HEK293 (cell line): ENCODE results near the gene KIF18B.

Source experiments
- CTCF ChIA-PET: fragments of 350-600 bp; formaldehyde crosslinking; extraction: SDS; loops from one replicate; lab custom pipeline; 2021; ENCODE audit warnings: antibody characterized with exemption; lab: Yijun Ruan, JAX
- POLR2A ChIA-PET: fragments of 300-600 bp; formaldehyde crosslinking; extraction: SDS; loops from one replicate; lab custom pipeline; 2020; ENCODE audit warnings: antibody characterized with exemption, inconsistent platforms; lab: Yijun Ruan, JAX
- H3K27ac ChIP-seq: fragments of 200-500 bp; sonication (Bioruptor generic); 2 replicates; pipeline ENCODE4 v1.5.1; 2014; ENCODE audit warnings: low read depth, low read length, control low read depth, inconsistent platforms; ENCODE audit errors: extremely low read depth
- H3K36me3 ChIP-seq, 2 experiments: fragments of 200-500 bp in 1 of 2; sonication (Bioruptor generic) in 1 of 2; 1 replicate in 1 of 2; 2 replicates in 1 of 2; pipeline ENCODE4 v1.5.1; 2014 to 2017; ENCODE audit warnings: inconsistent platforms in 2 of 2, low read length in 2 of 2; ENCODE audit not compliant: control insufficient read depth in 2 of 2, insufficient read depth in 1 of 2
- H3K4me1 ChIP-seq: fragments of 200-500 bp; sonication (Bioruptor generic); 2 replicates; pipeline ENCODE4 v1.5.1; 2014; ENCODE audit warnings: mild to moderate bottlenecking, low read length, inconsistent platforms; ENCODE audit not compliant: control insufficient read depth, insufficient read depth
- H3K4me3 ChIP-seq: 2 replicates; pipeline ENCODE4 v1.5.1; 2011; ENCODE audit warnings: low read depth, mild to moderate bottlenecking, control low read depth, low read length, moderate library complexity
- H3K9me3 ChIP-seq: fragments of 200-500 bp; sonication (Bioruptor generic); 2 replicates; pipeline ENCODE4 v1.5.1; 2014; ENCODE audit warnings: low read depth, low read length, inconsistent platforms; ENCODE audit not compliant: control insufficient read depth, insufficient read depth
- KLF16 ChIP-seq: fragments of 450-650 bp; formaldehyde crosslinking; IDR thresholded peaks from 2 replicates; pipeline ENCODE4 v1.5.1; 2017; ENCODE audit warnings: missing biosample characterization, missing genetic modification characterization
- KLF8 ChIP-seq: fragments of 450-650 bp; formaldehyde crosslinking; IDR thresholded peaks from 2 replicates; pipeline ENCODE4 v1.5.1; 2016; ENCODE audit warnings: missing biosample characterization, missing genetic modification characterization
- OVOL3 ChIP-seq: fragments of 450-650 bp; formaldehyde crosslinking; IDR thresholded peaks from 2 replicates; pipeline ENCODE4 v1.5.1; 2016; ENCODE audit warnings: missing biosample characterization, missing genetic modification characterization
- PATZ1 ChIP-seq: fragments of 450-650 bp; formaldehyde crosslinking; IDR thresholded peaks from 2 replicates; pipeline ENCODE4 v1.5.1; 2016; ENCODE audit warnings: missing biosample characterization, missing genetic modification characterization
- PBX3 ChIP-seq: sonication (generic); formaldehyde crosslinking; IDR thresholded peaks from 2 replicates; pipeline ENCODE4 v1.8.1; 2022; ENCODE audit warnings: mild to moderate bottlenecking, moderate library complexity, missing genetic modification reagents
- SCRT2 ChIP-seq: fragments of 450-650 bp; formaldehyde crosslinking; IDR thresholded peaks from 2 replicates; pipeline ENCODE4 v1.5.1; 2016; ENCODE audit warnings: missing biosample characterization, missing genetic modification characterization
- TRIM28 ChIP-seq: IDR thresholded peaks from 2 replicates; pipeline ENCODE4 v1.6.1; 2011; ENCODE audit warnings: low read length, control low read depth, borderline replicate concordance
- YY2 ChIP-seq: fragments of 450-650 bp; formaldehyde crosslinking; IDR thresholded peaks from 2 replicates; pipeline ENCODE4 v1.5.1; 2016; ENCODE audit warnings: missing biosample characterization, missing genetic modification characterization
- ZFP69B ChIP-seq: fragments of 450-650 bp; formaldehyde crosslinking; IDR thresholded peaks from 2 replicates; pipeline ENCODE4 v1.5.1; 2016; ENCODE audit warnings: missing biosample characterization, missing genetic modification characterization
- ZNF112 ChIP-seq: fragments of 450-650 bp; formaldehyde crosslinking; IDR thresholded peaks from 2 replicates; pipeline ENCODE4 v1.5.0; 2017; ENCODE audit warnings: missing biosample characterization, missing genetic modification characterization
- ZNF2 ChIP-seq: fragments of 450-650 bp; formaldehyde crosslinking; IDR thresholded peaks from 2 replicates; pipeline ENCODE4 v1.5.1; 2016; ENCODE audit warnings: missing biosample characterization, missing genetic modification characterization
- ZNF324 ChIP-seq: fragments of 450-650 bp; formaldehyde crosslinking; IDR thresholded peaks from 2 replicates; pipeline ENCODE4 v1.5.1; 2016; ENCODE audit warnings: missing biosample characterization, missing genetic modification characterization
- ZNF335 ChIP-seq: fragments of 450-650 bp; formaldehyde crosslinking; conservative IDR thresholded peaks from 2 replicates; pipeline ENCODE4 v1.5.1; 2016; ENCODE audit warnings: missing biosample characterization, missing genetic modification characterization
- ZNF350 ChIP-seq: fragments of 450-650 bp; formaldehyde crosslinking; IDR thresholded peaks from 2 replicates; pipeline ENCODE4 v1.5.0; 2017; ENCODE audit warnings: missing biosample characterization, mild to moderate bottlenecking, missing genetic modification characterization
- ZNF449 ChIP-seq: fragments of 450-650 bp; formaldehyde crosslinking; IDR thresholded peaks from 2 replicates; pipeline ENCODE4 v1.5.1; 2017; ENCODE audit warnings: missing biosample characterization, mild to moderate bottlenecking, missing genetic modification characterization, moderate library complexity
- ZNF501 ChIP-seq: fragments of 450-650 bp; formaldehyde crosslinking; IDR thresholded peaks from 2 replicates; pipeline ENCODE4 v1.5.1; 2016; ENCODE audit warnings: missing biosample characterization, missing genetic modification characterization
- ZNF518A ChIP-seq: fragments of 450-650 bp; formaldehyde crosslinking; conservative IDR thresholded peaks from 2 replicates; pipeline ENCODE4 v1.5.1; 2016; ENCODE audit warnings: low read depth, missing biosample characterization, missing genetic modification characterization
- ZNF600 ChIP-seq: fragments of 450-650 bp; formaldehyde crosslinking; IDR thresholded peaks from 2 replicates; pipeline ENCODE4 v1.5.1; 2016; ENCODE audit warnings: missing biosample characterization, missing genetic modification characterization
- ZNF623 ChIP-seq: fragments of 450-650 bp; formaldehyde crosslinking; IDR thresholded peaks from 2 replicates; pipeline ENCODE4 v1.5.1; 2016; ENCODE audit warnings: missing biosample characterization, missing genetic modification characterization
- ZNF692 ChIP-seq: fragments of 450-650 bp; formaldehyde crosslinking; IDR thresholded peaks from 2 replicates; pipeline ENCODE4 v1.5.1; 2016; ENCODE audit warnings: missing biosample characterization, missing genetic modification characterization
- ZNF704 ChIP-seq: fragments of 450-650 bp; formaldehyde crosslinking; IDR thresholded peaks from 2 replicates; pipeline ENCODE4 v1.5.1; 2016; ENCODE audit warnings: missing biosample characterization, missing genetic modification characterization
- ZSCAN5A ChIP-seq: fragments of 450-650 bp; formaldehyde crosslinking; IDR thresholded peaks from 2 replicates; pipeline ENCODE4 v1.5.1; 2016; ENCODE audit warnings: missing biosample characterization, missing genetic modification characterization

KIF18B gene

GRCh38 chr17:44947461-44948314 is at the start of gene KIF18B:
Gene KIF18B, minus strand, starts transcription at chr17:44947773. Its CDS starts 11,429 bp downstream, at chr17:44936344.
- POLR2A ChIA-PET, result interaction anchor here (0.6 to 1.5 kb wide), 7 partner anchors 12 to 246 kb away, joined by 3 to 6 read pairs (median 4); partner anchors contain the start of genes C1QL1 and EFTUD2
- H3K4me1 ChIP-seq, result peaks cover 1% of the 10 kb centered on the region; the same call in 1 of the 2 replicates
- H3K27ac ChIP-seq, result peak within 1 kb of the TSS; percentile 92
- H3K9me3 ChIP-seq, result no peaks in the 10 kb centered on the region
- H3K36me3 ChIP-seq, result peaks cover 16 to 31% of the 10 kb centered on the region in 2 experiments
- H3K4me3 ChIP-seq, result peak within 1 kb of the TSS; percentile 97
- CTCF ChIA-PET, result interaction anchor here (0.7 to 1.3 kb wide), 7 partner anchors 9 to 408 kb away, joined by 3 to 6 read pairs (median 3); no protein-coding TSS in a partner anchor
- TF ChIP-seq TRIM28 (peak; percentile 56; the same call in 1 of the 2 replicates), SCRT2 (tag by site-specific recombination) (peak; percentile 94), PATZ1 (tag by site-specific recombination) (peak; percentile 83), ZNF335 (tag by site-specific recombination) (peak; percentile 98), ZNF518A (tag by site-specific recombination) (peak; percentile 81), OVOL3 (tag by site-specific recombination) (peak; percentile 54; the same call in 1 of the 2 replicates), ZNF324 (tag by site-specific recombination) (peak; percentile 39; the same call in 1 of the 2 replicates), ZNF449 (tag by site-specific recombination) (peak; percentile 73; the same call in 1 of the 2 replicates), ZFP69B (tag by site-specific recombination) (peak; percentile 87), ZNF2 (peak; percentile 60), KLF16 (peak; percentile 67; the same call in 1 of the 2 replicates), YY2 (tag by site-specific recombination) (no peak), ZNF704 (peak; percentile 94), ZNF623 (tag by site-specific recombination) (no peak), ZNF501 (tag by site-specific recombination) (peak; percentile 93), ZNF600 (tag by site-specific recombination) (peak; percentile 76; the same call in 1 of the 2 replicates), ZSCAN5A (peak; percentile 29; the same call in 1 of the 2 replicates), PBX3 (CRISPR knock-in tag) (peak; percentile 81; the same call in 1 of the 2 replicates), ZNF350 (no peak), ZNF112 (tag by site-specific recombination) (no peak), ZNF692 (peak; percentile 94), KLF8 (peak; percentile 80)
